Iris pigment epithelial cell (primary cell): ENCODE data around the gene SCAF8.
"Not testable (repeated sequence)": the region's sequence is repeated elsewhere in the genome, so short reads cannot be mapped to it uniquely, and the experiment has no call there.

ENCODE experiments used
- DNase-seq: peaks from one replicate; pipeline ENCODE4 v3.0.0-alpha.2; 2011; ENCODE audit warnings: low read depth

SCAF8 gene, protein sequence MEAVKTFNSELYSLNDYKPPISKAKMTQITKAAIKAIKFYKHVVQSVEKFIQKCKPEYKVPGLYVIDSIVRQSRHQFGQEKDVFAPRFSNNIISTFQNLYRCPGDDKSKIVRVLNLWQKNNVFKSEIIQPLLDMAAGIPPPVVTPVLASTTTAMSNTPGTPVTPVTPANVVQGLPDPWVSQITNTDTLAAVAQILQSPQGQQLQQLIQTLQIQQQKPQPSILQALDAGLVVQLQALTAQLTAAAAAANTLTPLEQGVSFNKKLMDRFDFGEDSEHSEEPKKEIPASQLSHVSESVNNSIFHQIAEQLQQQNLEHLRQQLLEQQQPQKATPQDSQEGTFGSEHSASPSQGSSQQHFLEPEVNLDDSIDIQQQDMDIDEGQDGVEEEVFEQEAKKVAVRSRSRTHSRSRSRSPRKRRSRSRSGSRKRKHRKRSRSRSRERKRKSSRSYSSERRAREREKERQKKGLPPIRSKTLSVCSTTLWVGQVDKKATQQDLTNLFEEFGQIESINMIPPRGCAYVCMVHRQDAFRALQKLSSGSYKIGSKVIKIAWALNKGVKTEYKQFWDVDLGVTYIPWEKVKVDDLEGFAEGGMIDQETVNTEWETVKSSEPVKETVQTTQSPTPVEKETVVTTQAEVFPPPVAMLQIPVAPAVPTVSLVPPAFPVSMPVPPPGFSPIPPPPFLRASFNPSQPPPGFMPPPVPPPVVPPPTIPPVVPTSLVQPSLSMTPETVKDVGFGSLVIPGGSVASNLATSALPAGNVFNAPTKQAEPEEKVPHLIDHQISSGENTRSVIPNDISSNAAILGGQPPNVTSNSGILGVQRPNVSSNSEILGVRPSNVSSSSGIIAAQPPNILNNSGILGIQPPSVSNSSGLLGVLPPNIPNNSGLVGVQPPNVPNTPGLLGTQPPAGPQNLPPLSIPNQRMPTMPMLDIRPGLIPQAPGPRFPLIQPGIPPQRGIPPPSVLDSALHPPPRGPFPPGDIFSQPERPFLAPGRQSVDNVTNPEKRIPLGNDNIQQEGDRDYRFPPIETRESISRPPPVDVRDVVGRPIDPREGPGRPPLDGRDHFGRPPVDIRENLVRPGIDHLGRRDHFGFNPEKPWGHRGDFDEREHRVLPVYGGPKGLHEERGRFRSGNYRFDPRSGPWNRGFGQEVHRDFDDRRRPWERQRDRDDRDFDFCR (N-terminal part only)

DNA sequence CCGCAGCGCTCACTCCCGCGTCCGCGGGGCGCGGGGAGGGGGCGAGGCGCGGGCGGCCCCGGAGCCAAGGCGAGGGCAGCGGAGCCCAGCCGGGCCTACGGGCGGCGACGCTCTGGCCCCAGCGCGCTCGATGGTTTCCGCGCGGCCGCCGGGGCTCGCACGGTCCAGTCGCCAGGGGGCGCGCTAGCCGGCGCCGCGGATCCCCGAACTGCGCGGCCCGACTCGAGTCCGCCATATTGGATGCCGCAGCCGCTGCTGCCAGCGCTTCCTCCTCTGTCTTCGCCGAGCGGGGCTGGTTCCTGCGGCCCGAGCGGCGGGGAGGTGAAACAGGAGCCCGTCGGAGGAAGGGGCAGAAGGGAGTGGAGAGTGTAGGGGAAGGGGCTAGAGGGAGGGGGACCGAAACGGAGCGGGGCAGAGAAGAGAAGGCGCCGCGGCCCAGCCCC lies at the start of gene SCAF8:
SCAF8 (plus strand) TSS at position 234 of the 443 bp plus-strand sequence. CDS start 485 bp downstream, outside the sequence.
- DNase-seq = peak; percentile 73

DNA sequence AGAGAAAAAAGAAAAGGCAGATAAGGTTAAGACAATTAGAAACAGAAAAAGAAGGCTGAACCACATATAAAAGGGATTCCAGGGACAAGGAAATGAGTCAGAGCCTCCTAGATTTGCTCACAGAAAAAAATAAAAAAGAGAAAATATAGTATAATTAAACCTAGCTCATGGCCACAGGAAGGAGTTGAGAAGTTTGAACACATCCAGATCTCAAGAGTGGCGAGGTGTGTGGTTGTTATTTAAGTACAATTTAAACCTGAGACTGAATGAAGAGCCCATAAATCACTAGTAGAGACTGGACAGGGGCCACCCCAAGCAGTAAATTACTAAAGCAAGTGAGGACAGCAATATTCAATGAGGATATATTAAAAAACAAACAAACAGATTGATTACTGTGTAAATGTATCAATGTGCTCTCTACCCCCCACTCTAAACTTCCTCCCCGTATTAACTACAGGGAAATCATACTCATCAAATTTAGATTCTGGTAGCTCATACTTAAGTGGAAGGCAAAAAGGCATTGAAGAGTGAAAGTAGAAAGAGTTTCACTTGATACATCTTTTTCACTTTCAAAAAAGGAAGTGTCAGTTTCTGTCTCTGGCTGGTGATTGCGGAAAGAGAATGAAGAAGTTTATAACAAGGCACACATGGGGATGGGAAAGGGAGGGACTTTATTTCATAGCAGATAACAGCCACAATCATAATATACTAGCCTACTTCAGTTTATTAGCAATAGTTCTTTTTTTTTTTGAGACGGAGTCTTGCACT lies 49.3 kb upstream of the SCAF8 start:
- DNase-seq = peak; percentile 54

DNA sequence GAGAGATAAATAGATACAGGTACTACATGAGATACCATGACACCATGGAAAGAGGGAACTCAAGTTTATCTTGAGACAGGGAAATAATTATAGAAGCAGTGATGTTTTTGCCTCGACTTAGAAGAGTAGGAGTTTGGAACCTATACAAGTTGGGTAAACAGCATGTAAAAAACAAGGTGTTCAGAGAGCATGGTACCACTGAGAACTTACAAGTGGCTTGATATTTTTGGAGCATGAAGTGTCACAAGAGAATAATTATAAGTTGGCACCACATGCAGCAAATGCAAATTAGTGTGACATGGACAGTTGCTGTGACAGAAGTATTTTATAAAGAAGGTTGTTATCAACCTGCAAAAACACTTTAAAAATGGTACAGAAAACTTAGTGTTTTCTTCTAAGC lies 47.1 kb upstream of the SCAF8 start:
- no peak for DNase-seq

DNA sequence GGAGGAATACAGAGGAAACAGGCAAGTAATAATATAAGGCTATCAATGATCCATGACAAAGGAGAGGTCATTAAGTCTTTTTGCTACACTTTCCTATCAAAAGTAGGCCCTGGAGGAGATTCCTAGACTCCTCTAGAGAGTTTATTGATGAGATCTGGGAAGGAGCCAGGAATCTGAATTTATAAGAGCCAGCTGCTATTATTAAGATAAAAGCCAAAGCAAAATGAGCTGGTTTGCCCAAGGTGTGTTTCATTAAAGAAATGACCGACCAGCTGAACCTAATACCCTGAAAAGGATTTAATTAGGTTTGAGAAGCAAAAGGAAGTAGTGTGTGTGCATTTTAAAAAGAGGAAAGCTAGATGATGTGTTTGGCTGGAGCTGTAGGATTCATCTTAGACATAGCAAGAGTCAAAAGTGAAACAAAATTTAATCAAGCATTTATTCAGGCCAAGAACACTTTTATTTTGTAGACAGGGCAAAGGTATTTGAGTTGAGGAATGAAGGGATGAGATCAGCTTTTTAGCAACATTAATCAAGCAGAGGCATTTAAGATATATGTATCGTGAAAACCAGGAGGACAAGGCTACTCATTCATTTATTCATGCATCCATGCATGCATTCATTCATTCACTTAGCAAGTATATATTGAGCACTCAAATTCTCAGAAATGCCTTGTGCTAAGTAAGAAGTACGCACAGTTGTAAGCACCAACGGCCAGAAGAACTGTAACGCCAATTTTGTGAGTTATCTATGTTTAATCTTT lies 43.5 kb upstream of the SCAF8 start:
- DNase-seq = no peak

DNA sequence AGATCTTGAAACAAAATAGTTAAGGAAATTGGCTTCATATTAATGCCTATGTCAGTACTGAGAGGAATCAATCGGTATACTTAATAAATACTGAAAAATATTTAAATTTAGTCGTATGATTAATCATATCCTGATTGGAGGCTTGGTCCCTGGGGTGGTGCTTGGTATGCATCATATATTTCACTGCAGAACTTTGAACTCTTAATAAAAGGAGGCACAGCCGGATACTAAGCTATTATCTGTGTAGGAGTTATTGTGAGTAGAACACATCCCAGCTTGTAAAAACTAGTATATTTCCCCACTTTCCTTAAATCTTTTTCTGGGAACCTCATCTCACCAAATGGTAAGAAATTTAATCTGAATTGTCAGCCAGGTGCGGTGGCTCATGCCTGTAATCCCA lies 42.4 kb upstream of the SCAF8 start:
- no peak for DNase-seq

DNA sequence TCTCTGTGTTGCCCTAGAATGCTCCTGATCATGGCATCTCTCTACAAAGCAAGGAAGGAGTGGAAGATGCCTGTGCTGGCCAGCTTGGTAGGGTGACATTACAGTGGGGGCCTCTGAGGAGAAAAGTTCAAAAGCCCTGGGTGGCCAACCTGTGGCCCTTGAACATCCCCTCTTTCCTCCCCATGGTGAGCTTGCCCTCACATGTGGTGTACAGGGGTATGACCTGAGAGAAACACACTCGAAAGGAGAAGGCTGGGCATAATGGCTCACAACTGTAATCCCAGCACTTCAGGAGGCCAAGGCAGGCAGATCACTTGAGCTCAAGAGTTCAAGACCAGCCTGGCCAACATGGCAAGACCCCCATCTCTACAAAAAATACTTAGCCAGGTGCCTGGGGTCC lies 36.6 kb upstream of the SCAF8 start:
- DNase-seq = no peak

DNA sequence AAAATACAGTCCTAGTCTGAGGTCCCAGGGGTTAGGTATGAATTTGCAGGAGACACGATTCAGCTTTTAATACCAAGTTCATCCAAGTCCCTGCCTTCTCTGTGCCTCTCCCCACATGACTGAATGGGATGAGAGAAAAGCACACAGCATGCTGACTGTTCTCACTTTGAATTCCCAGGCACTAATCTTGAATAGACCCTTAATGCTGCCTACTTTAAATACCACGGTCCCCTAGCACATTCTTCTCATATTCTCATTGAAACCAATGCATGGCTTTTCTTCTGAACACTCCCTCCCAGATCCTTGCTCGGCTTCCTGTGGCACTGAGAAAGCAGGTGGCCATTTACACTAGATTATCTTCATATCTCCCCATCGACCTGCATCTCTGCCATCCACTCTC lies 30.1 kb upstream of the SCAF8 start:
- no peak for DNase-seq

DNA sequence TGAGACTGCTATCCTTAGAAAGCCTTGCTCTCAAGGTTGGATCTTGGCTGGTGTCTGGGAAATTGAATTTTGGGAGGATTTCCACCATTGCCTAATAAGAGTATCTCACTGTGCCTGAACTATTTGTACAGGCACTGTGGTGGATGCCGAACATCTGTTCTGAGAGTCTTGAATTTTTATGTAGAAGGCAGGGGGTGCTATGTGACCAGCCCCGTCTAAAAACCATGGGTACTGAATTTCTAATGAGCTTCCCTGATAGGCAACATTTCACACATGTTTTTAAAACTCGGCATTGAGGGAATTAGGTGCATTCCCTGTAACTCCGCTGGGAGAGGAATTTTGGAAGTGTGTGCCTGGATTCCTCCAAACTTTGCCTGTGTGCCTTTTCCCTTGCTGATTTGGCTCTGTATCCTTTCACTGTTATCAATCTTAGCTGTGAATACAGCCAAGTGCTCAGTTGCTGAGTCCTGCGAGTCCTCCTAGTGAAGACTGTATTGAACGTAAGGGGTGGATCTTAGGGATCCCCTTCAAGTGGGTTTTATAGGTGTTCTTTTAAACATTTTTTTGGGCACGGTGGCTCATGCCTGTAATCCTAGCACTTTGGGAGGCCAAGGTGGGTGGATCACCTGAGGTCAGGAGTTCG lies 27.6 kb upstream of the SCAF8 start:
- no peak for DNase-seq

DNA sequence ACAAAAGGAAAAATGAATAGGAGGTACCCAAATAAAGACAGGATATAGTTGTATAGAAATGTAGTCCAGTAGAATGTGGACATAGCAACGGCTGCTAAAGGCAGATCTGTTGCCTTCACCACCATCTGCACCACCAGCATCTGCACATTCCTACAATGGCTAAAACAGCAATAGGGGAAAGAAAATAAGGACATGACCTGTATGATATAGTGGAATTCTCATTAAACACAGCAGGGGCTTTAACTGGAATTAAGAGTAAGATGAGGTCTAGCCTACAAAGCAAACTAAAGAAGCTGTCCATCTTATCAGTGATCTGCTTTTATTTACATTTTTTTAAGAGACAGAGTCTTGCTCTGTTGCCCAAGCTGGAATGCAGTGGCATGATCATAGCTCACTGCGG lies 26.8 kb upstream of the SCAF8 start:
- no peak for DNase-seq

DNA sequence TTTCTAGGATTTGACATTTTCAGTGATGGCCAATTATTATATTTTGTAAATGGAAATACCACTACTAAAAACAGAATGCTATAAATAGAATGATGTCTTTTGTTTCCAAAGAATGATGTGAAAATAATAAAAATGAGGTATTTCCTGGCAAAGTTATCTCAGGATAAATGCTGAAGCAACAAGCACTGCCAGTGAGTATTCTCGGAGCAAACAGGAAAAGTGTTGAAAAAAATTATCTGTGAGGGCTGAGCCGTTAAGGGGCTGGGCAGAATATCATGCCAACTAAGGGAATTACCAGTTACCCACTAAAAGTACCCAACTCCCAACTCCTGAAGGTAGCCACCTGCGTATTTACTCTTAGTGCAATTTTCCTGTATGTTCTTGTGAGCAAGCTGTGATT lies 23.6 kb upstream of the SCAF8 start:
- no peak for DNase-seq

DNA sequence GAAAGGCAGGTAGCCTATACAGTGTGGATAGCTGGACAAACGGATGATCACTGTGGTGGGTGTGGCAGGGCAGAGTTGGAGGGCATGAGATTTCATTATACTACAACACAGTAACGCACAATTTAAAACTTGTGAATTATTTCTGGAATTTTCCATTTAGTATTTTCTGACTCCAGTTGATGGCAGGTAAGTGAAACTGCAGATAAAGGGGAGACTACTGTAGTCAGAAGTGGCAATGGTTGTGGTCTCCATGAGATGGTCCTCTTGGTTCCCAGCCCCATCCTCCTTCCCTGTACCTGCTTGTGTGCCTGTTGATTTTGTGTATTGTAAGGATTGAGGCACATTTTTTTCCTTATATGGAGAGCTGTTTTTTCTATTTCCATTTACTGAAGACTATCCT lies 22.5 kb upstream of the SCAF8 start:
- DNase-seq = no peak

DNA sequence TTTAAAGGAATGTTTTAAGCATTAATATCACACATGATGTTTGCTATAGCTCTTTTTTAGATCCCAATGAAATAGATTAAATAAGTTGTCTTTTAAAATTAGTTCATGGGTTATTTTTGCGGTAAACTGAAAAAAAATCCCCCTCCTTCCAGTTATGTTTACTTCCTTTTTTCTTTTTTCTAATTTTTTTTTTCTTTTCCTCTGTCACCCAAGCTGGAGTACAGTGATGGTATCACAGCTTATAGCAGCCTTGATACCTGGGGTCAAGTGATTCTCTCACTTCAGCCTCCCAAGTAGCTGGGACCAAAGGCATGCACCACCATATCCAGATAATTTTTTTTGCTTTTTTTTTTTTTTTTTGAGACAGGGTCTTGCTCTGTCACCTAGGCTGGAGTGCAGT lies 17.8 kb upstream of the SCAF8 start:
- no peak for DNase-seq

DNA sequence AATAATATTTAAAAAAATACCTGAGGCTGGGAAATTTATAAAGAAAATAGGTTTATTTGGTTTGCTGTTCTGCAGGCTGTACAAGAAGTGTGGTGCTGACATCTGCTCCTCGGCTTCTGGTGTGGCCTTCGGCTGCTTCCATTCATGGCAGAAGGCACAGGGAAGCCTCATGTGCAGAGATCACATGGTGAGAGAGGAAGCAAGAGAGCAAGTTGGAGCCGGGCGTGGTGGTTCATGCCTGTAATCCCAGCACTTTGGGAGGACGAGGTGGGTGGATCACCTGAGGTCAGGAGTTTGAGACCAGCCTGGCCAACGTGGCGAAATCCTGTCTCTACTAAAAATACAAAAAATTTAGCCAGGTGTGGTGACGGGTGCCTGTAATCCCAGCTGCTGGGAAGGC lies 16.9 kb upstream of the SCAF8 start:
- DNase-seq = not testable (repeated sequence)

DNA sequence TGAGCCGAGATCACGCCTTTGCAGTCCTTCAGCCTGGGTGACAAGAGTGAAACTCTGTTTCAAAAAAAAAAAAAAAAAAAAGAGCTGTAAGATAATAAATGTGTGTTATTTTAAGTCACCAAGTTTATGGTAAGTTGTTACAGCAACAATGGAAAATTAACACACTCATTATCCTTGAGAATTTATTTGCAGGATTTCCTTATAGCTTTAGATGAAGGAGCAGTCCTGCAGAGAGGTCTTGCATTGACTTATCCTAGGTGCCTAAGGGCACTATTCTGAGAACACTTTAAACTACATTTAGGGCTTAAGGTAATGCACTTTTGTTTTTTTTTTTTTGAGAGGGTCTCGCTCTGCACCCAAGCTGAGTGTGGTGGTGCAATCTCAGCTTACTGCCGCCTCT lies 13.8 kb upstream of the SCAF8 start:
- DNase-seq = no peak

DNA sequence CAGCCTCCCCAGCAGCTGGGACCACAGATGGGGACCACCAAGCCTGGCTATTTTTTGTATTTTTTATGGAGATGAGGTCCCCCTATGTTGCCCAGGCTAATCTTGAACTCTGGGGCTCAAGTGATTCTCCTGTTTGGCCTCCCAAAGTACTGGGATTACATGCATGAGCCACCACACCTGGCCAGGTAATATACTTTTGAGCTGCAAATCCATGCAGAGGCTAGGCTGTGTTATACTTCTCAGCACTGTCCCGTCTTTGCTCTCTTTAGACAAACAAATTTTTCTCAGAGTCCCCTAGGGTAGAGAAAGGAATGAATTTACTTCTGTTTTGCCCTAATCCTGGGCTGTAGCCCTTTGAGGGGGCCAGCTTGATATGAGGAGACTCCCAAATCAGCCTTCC lies 13.4 kb upstream of the SCAF8 start:
- DNase-seq = no peak

DNA sequence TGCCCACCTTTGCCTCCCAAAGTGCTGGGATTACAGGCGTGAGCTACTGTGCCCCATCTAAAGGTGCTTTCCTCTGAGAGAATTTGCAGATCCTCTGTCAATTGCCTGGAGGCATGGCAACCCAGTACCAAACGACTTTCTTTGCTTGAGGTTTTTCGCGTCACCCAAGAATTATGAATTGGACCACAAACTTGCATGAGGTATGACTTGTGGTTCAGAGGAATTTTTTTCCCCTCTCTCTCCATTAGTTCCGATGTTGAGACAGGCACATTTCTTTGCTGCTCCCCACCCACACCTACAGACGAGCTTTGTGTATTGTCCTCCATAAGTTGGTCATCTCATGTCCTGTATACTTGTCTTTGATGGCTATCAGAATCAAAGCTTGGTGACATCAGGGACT lies 11.8 kb upstream of the SCAF8 start:
- peak; percentile 80 for DNase-seq

DNA sequence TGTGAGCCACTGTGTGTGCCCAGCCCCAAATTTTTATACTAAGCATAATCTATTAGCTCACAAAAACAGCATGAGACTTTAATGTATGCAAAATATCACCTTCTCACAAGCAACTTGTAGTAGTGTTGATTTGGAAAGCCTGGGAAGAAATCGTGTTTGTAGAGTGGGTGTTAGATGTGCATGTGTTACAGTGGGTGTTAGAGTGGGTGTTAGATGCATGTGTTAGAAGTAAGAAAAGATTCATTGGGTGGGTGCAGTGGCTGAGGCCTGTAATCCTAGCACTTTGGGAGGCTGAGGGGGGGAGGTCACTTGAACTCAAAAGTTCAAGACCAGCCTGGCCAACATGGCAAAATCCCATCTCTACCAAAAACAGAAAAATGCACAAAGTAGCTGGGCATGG lies 6.3 kb upstream of the SCAF8 start:
- no peak for DNase-seq

DNA sequence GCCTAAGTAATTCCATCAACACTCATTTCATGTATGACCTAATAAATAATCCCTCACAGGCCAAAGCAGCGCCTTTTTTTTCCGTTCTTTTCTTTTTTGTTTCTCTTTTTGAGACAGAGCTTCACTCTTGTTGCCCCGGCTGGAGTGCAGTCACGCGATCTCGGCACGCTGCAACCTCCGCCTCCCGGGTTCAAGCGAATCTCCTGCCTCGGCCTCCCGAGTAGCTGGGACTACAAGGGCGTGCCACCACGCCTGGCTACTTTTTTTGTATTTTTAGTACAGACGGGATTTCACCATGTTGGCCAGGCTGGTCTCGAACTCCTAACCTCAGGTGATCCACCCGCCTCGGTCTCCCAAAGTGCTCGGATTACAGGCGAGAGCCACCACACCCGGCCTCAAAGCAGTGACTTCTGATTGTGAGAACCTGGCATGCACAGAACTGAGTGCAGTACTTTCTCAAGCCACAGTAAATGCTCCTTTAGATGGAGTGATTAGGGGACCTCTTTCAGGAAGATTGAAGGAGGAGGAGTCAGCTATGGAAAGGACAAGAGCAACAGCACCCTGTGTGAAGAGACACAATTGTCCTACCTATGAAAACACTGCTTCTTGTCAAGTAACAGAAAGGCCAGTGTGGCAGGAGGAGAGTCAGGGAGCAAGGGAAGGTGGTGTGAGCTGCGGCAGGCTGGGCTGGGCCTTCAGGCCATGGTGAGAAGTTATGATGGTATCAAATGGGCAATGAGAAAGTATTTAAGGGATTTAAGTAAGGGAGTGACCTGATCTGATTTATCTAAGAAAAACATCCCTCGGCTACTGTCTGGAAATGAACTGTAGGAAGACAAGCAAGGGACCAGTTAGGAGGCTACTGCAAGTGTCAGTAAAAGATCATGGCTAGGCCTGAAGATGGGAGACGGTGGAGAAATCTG lies 1.7 kb upstream of the SCAF8 start:
- DNase-seq = no peak

DNA sequence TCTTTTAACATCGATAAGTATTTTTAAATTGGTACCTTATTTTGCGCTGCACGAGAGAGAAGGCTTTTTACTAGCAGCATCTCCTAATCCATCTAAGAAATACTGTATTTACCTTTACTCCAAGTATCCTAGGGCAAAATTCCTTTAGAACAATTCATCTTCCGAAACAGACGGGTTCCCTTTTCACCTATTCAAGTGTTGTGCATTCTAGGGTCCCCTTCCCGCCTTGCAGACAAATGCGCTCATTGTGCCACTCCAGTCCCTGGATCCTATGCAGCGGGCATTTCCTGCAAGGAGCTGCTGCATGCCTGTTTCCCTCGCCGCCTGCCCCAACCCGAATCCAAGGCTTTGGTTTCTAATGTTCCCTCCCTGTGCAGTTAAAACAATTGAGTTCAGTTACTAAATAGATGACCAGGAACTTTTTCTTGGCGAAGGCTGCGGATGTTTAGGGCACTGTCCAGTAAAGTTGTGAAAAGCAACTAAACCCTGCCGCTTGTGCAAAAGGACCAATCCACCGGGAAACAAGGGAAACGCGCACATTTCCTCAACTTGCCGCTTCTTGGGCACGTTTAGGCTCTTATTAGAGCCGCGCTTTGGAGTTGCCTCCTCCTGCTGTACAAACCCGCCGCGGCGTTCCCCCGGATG lies 556 bp upstream of the SCAF8 start:
- peak; percentile 47 for DNase-seq
